Trophoblast cell (in vitro differentiated cells and primary cell): ENCODE results near the gene EPHB1.

Experiments used
- DNase-seq, 2 donors: peaks; one replicate each; pipeline ENCODE4 v3.0.0-alpha.2; 2016
- H2AFZ ChIP-seq: 2 replicates; pipeline ENCODE4 v1.6.1; 2013; ENCODE audit warnings: low read length, moderate library complexity, mild to moderate bottlenecking; ENCODE audit not compliant: insufficient read depth, poor library complexity
- H2AK5ac ChIP-seq: 2 replicates; pipeline ENCODE4 v1.6.1; 2013; ENCODE audit warnings: mild to moderate bottlenecking, low read length
- H2BK120ac ChIP-seq: 2 replicates; pipeline ENCODE4 v1.6.1; 2013; ENCODE audit warnings: low read length, mild to moderate bottlenecking, moderate library complexity; ENCODE audit not compliant: insufficient read depth, poor library complexity
- H2BK12ac ChIP-seq: 2 replicates; pipeline ENCODE4 v1.6.1; 2013; ENCODE audit warnings: mild to moderate bottlenecking, low read length, moderate library complexity
- H2BK5ac ChIP-seq: 2 replicates; pipeline ENCODE4 v1.6.1; 2013; ENCODE audit warnings: low read length, low read depth, moderate library complexity, mild to moderate bottlenecking; ENCODE audit not compliant: poor library complexity
- H3K14ac ChIP-seq: 2 replicates; pipeline ENCODE4 v1.6.1; 2013; ENCODE audit warnings: mild to moderate bottlenecking, low read length
- H3K18ac ChIP-seq: 2 replicates; pipeline ENCODE4 v1.6.1; 2013; ENCODE audit warnings: mild to moderate bottlenecking, low read length
- H3K23ac ChIP-seq: 2 replicates; pipeline ENCODE4 v1.6.1; 2013; ENCODE audit warnings: low read length
- H3K27ac ChIP-seq: 2 replicates; pipeline ENCODE4 v1.5.1; 2013; ENCODE audit warnings: low read depth, mild to moderate bottlenecking, inconsistent platforms, low read length, moderate library complexity
- H3K27me3 ChIP-seq: 2 replicates; pipeline ENCODE4 v1.6.1; 2013; ENCODE audit warnings: inconsistent platforms, mild to moderate bottlenecking, low read length, moderate library complexity; ENCODE audit not compliant: insufficient read depth
- H3K36me3 ChIP-seq, 2 experiments: 1 replicate in 1 of 2; 2 replicates in 1 of 2; pipeline ENCODE4 v1.6.1; 2013; ENCODE audit warnings: low read length in 2 of 2, mild to moderate bottlenecking in 2 of 2, moderate library complexity in 1 of 2; ENCODE audit not compliant: insufficient read depth in 2 of 2, control insufficient read depth in 1 of 2
- H3K4ac ChIP-seq: 2 replicates; pipeline ENCODE4 v1.6.1; 2013; ENCODE audit warnings: low read depth, mild to moderate bottlenecking, low read length, moderate library complexity
- H3K4me1 ChIP-seq, 2 experiments: 1 replicate in 1 of 2; 2 replicates in 1 of 2; pipeline ENCODE4 v1.6.1; 2013; ENCODE audit warnings: low read length in 2 of 2, mild to moderate bottlenecking in 2 of 2, moderate library complexity in 1 of 2; ENCODE audit not compliant: insufficient read depth in 2 of 2, control insufficient read depth in 1 of 2
- H3K4me2 ChIP-seq: 2 replicates; pipeline ENCODE4 v1.6.1; 2013; ENCODE audit warnings: inconsistent platforms, mild to moderate bottlenecking, low read length, moderate library complexity
- H3K4me3 ChIP-seq: 2 replicates; pipeline ENCODE4 v1.5.1; 2013; ENCODE audit warnings: mild to moderate bottlenecking, low read depth, low read length, inconsistent platforms
- H3K79me1 ChIP-seq: one replicate; pipeline ENCODE4 v1.6.1; 2013; ENCODE audit warnings: low read length
- H3K79me2 ChIP-seq: 2 replicates; pipeline ENCODE4 v1.6.1; 2013; ENCODE audit warnings: low read length, mild to moderate bottlenecking; ENCODE audit not compliant: control insufficient read depth, insufficient read depth, poor library complexity
- H3K9ac ChIP-seq: 2 replicates; pipeline ENCODE4 v1.6.1; 2013; ENCODE audit warnings: mild to moderate bottlenecking, low read length
- H3K9me3 ChIP-seq: 2 replicates; pipeline ENCODE4 v1.6.1; 2013; ENCODE audit warnings: low read depth, mild to moderate bottlenecking, control low read depth, inconsistent platforms, low read length; ENCODE audit not compliant: insufficient read depth
- H4K12ac ChIP-seq: 2 replicates; pipeline ENCODE4 v1.6.1; 2013; ENCODE audit warnings: low read depth, mild to moderate bottlenecking, low read length, moderate library complexity
- H4K8ac ChIP-seq: 2 replicates; pipeline ENCODE4 v1.6.1; 2013; ENCODE audit warnings: low read depth, mild to moderate bottlenecking, low read length, moderate library complexity
- H4K91ac ChIP-seq: one replicate; pipeline ENCODE4 v1.6.1; 2013; ENCODE audit warnings: low read depth, mild to moderate bottlenecking, low read length, moderate library complexity
- WGBS: extraction: QIAGEN DNeasy Blood & Tissue Kit; methylation state at CpG from one replicate; pipeline ENCODE4 v1.1.7; 2013; ENCODE audit warnings: missing lambda C conversion rate; ENCODE audit not compliant: insufficient read length, insufficient coverage; ENCODE audit errors: extremely low coverage; 5-methylcytosine and 5-hydroxymethylcytosine counted together

EPHB1 gene

DNA sequence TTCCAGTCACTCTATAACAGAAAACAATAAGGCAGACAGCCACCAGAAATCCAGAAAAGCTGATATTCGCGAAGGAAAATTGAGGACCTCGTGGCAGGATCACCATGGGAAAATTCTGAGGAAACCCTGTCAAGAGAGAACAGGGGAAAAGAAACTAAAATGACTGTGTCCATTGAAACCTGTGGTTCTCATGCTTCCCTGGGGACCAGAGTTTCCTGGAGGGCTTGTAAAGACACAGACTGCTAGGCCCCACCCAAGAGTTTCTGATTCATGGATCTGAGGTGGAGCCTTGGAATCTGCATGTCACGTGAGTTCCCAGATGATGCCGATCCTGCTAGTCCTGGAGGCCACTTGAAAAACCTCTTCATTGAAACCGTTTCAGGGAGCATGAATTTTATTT, 420.5 kb downstream of the EPHB1 start:
- Histone ChIP-seq H3K4me3 (no peak overlapping the region), H3K18ac (no peak overlapping the region), H3K36me3 (no peaks in the 10 kb centered on the region), H3K4ac (no peak overlapping the region), H3K4me1 (no peaks in the 10 kb centered on the region), H2AFZ (no peak overlapping the region), H3K9ac (no peak overlapping the region), H4K12ac (no peak overlapping the region), H3K14ac (no peak overlapping the region), H2BK5ac (no peak overlapping the region), H3K27ac (no peak overlapping the region), H2BK120ac (no peak overlapping the region), H3K79me1 (no peaks in the 10 kb centered on the region), H3K23ac (no peak overlapping the region), H4K91ac (no peak overlapping the region), H3K27me3 (no peaks in the 10 kb centered on the region), H3K9me3 (no peaks in the 10 kb centered on the region), H3K4me2 (no peak overlapping the region), H2BK12ac (no peak overlapping the region), H2AK5ac (no peak overlapping the region), H4K8ac (no peak overlapping the region), H3K79me2 (no peaks in the 10 kb centered on the region)
- no peak for DNase-seq
- WGBS, result no CpG with 5 or more reads among the region's 6 CpGs

DNA sequence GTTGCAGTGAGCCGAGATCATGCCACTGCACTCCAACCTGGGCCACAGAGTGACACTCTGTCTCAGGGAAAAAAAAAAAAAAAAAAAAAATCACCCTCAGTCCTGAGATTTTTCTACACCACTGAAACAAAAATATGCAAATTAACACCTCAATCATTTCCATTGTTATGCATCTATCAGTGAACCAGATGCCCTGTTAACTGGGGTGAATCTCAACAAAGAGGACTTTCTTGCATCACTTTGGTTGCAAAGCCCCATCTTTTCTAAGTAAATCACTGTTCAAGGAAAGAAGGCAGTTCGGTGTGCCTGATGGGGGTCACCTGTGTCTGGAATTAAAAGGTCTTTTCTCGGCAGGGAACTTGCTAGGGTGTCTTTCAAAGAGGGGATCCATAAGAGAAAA, 421.6 kb downstream of the EPHB1 start:
- no peak overlapping the region for H2BK5ac ChIP-seq
- no peak overlapping the region for H3K4me2 ChIP-seq
- no peaks in the 10 kb centered on the region for H3K79me1 ChIP-seq
- H3K9ac ChIP-seq, result no peak overlapping the region
- H3K9me3 ChIP-seq, result no peaks in the 10 kb centered on the region
- no peak overlapping the region for H3K14ac ChIP-seq
- no peaks in the 10 kb centered on the region for H3K27me3 ChIP-seq
- H4K91ac ChIP-seq, result no peak overlapping the region
- H2BK12ac ChIP-seq, result no peak overlapping the region
- H3K18ac ChIP-seq, result no peak overlapping the region
- no peak overlapping the region for H3K23ac ChIP-seq
- H3K4ac ChIP-seq, result no peak overlapping the region
- H4K12ac ChIP-seq, result no peak overlapping the region
- H4K8ac ChIP-seq, result no peak overlapping the region
- no peak overlapping the region for H2BK120ac ChIP-seq
- no peak overlapping the region for H2AFZ ChIP-seq
- no CpG with 5 or more reads among the region's 3 CpGs for WGBS
- DNase-seq, result no peak
- no peaks in the 10 kb centered on the region for H3K36me3 ChIP-seq
- no peak overlapping the region for H3K27ac ChIP-seq
- no peak overlapping the region for H3K4me3 ChIP-seq
- H2AK5ac ChIP-seq, result no peak overlapping the region
- H3K4me1 ChIP-seq, result no peaks in the 10 kb centered on the region
- H3K79me2 ChIP-seq, result no peaks in the 10 kb centered on the region

DNA sequence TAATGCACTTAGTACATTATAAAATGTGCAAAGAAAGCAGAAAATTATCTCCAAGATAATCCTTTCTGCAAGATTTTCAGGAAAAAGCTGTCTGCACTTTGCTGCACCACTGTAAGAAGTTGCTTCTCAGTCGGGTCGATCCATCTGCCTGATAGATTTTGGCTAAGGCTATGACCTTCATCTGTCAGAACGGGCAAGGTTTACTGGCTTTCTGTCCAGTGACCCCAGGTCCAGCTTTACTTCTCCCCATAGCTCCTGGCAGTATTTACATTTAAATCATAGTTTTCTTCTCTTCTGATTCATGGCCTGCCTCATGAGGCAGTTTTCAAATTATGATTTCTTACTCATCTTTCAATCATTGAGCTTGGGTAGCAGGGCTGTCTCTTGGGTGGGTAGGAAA, 422.7 kb downstream of the EPHB1 start:
- H3K23ac ChIP-seq, result no peak overlapping the region
- no peak overlapping the region for H2AK5ac ChIP-seq
- H3K9ac ChIP-seq, result no peak overlapping the region
- WGBS, result no CpG with 5 or more reads among the region's 3 CpGs
- H2BK12ac ChIP-seq, result no peak overlapping the region
- no peak overlapping the region for H3K4ac ChIP-seq
- H4K8ac ChIP-seq, result no peak overlapping the region
- H2AFZ ChIP-seq, result no peak overlapping the region
- H4K12ac ChIP-seq, result no peak overlapping the region
- H3K4me2 ChIP-seq, result no peak overlapping the region
- no peak overlapping the region for H3K14ac ChIP-seq
- H2BK120ac ChIP-seq, result no peak overlapping the region
- no peak overlapping the region for H3K4me3 ChIP-seq
- no peak overlapping the region for H3K27ac ChIP-seq
- H3K18ac ChIP-seq, result no peak overlapping the region
- H3K79me2 ChIP-seq, result no peaks in the 10 kb centered on the region
- no peaks in the 10 kb centered on the region for H3K36me3 ChIP-seq
- H3K27me3 ChIP-seq, result no peaks in the 10 kb centered on the region
- no peaks in the 10 kb centered on the region for H3K4me1 ChIP-seq
- H3K79me1 ChIP-seq, result no peaks in the 10 kb centered on the region
- no peak overlapping the region for H2BK5ac ChIP-seq
- H3K9me3 ChIP-seq, result no peaks in the 10 kb centered on the region
- H4K91ac ChIP-seq, result no peak overlapping the region
- no peak for DNase-seq

- Histone ChIP-seq H3K27me3 (no peaks in the 10 kb centered on the region), H3K14ac (no peak overlapping the region), H2BK120ac (no peak overlapping the region), H2BK12ac (no peak overlapping the region), H3K4ac (no peak overlapping the region), H3K4me2 (no peak overlapping the region), H3K27ac (no peak overlapping the region), H4K12ac (no peak overlapping the region), H3K23ac (no peak overlapping the region), H3K9ac (no peak overlapping the region), H3K18ac (no peak overlapping the region), H4K8ac (no peak overlapping the region), H3K79me1 (no peaks in the 10 kb centered on the region), H3K79me2 (no peaks in the 10 kb centered on the region), H2AK5ac (no peak overlapping the region), H3K4me3 (no peak overlapping the region), H3K4me1 (no peaks in the 10 kb centered on the region), H3K36me3 (no peaks in the 10 kb centered on the region), H2BK5ac (no peak overlapping the region), H3K9me3 (no peaks in the 10 kb centered on the region), H2AFZ (no peak overlapping the region), H4K91ac (no peak overlapping the region)
- no peak for DNase-seq
These were observed 423.2 kb downstream of the EPHB1 start for GRCh38 chr3:135218304-135218703.

DNA sequence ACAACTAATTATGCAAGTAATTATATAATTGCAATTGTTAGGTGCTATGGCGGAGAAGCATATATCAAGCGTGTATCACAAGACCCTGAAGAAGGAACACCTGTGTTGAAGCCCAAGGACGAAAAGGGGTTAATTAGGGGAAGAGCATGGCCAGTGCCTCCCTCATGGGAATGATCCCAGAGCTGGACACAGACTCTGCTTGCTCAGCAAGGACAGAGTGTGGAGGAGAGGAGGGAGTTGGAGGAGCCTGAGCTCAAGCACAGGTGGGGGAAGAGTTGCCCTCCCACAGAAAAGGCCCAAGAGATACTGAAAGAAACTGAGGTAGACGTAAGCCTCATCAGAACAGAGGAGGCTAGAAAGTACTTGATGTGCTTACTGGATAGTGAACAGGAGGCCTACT, 423.7 kb downstream of the EPHB1 start:
- Histone ChIP-seq H3K4me1 (no peaks in the 10 kb centered on the region), H3K36me3 (no peaks in the 10 kb centered on the region), H2BK5ac (no peak overlapping the region)

More for the DNA sequence above, 423.7 kb downstream of the EPHB1 start:
- WGBS, result no CpG with 5 or more reads among the region's 4 CpGs
- Histone ChIP-seq H3K4ac (no peak overlapping the region), H3K14ac (no peak overlapping the region), H3K79me2 (no peaks in the 10 kb centered on the region), H3K27ac (no peak overlapping the region), H4K12ac (no peak overlapping the region), H3K4me2 (no peak overlapping the region), H3K4me3 (no peak overlapping the region), H4K8ac (no peak overlapping the region), H3K9me3 (no peaks in the 10 kb centered on the region), H3K23ac (no peak overlapping the region), H3K79me1 (no peaks in the 10 kb centered on the region), H2AK5ac (no peak overlapping the region), H2BK12ac (no peak overlapping the region), H3K27me3 (no peaks in the 10 kb centered on the region), H2BK120ac (no peak overlapping the region), H4K91ac (no peak overlapping the region), H3K18ac (no peak overlapping the region), H3K9ac (no peak overlapping the region), H2AFZ (no peak overlapping the region)
- DNase-seq, result no peak
